Measurements from ENCODE around the gene SHMT1.

SHMT1 gene

GRCh38 chr17:18324140-18325050 lies 39.0 kb downstream of the SHMT1 start:
- H3K27ac Mint-ChIP-seq, result no peak overlapping the region
- no peak overlapping the region for H3K4me3 Mint-ChIP-seq
- H3K9me3 Mint-ChIP-seq, result no peaks in the 10 kb centered on the region
- peaks cover 32% of the 10 kb centered on the region for H3K4me1 Mint-ChIP-seq (ENCODE audit: low read depth)
- H3K36me3 Mint-ChIP-seq (ENCODE audit: low read depth), result peaks cover 28% of the 10 kb centered on the region
- no peaks in the 10 kb centered on the region for H3K27me3 Mint-ChIP-seq

- Mint-ChIP-seq H3K4me1 (ENCODE audit: low read depth) (peaks cover 40% of the 10 kb centered on the region), H3K9me3 (no peaks in the 10 kb centered on the region), H3K36me3 (ENCODE audit: low read depth) (peaks cover 30% of the 10 kb centered on the region), H3K27ac (no peak overlapping the region), H3K27me3 (no peaks in the 10 kb centered on the region), H3K4me3 (no peak overlapping the region)
Measured at GRCh38 chr17:18323507-18324139, 39.7 kb downstream of the SHMT1 start.

GRCh38 chr17:18323007-18323406 lies 40.3 kb downstream of the SHMT1 start:
- H3K9me3 Mint-ChIP-seq, result no peaks in the 10 kb centered on the region
- H3K27me3 Mint-ChIP-seq, result no peaks in the 10 kb centered on the region
- peaks cover 46% of the 10 kb centered on the region for H3K4me1 Mint-ChIP-seq (ENCODE audit: low read depth)
- no peak overlapping the region for H3K27ac Mint-ChIP-seq
- H3K36me3 Mint-ChIP-seq (ENCODE audit: low read depth), result peaks cover 28% of the 10 kb centered on the region
- no peak overlapping the region for H3K4me3 Mint-ChIP-seq

GRCh38 chr17:18322522-18322921 lies 40.8 kb downstream of the SHMT1 start:
- H3K27ac Mint-ChIP-seq, result no peak overlapping the region
- peaks cover 25% of the 10 kb centered on the region for H3K36me3 Mint-ChIP-seq (ENCODE audit: low read depth)
- peaks cover 51% of the 10 kb centered on the region for H3K4me1 Mint-ChIP-seq (ENCODE audit: low read depth)
- H3K4me3 Mint-ChIP-seq, result no peak overlapping the region
- no peaks in the 10 kb centered on the region for H3K9me3 Mint-ChIP-seq
- H3K27me3 Mint-ChIP-seq, result no peaks in the 10 kb centered on the region

- peaks cover 58% of the 10 kb centered on the region for H3K4me1 Mint-ChIP-seq (ENCODE audit: low read depth)
- H3K9me3 Mint-ChIP-seq, result no peaks in the 10 kb centered on the region
- no peak overlapping the region for H3K4me3 Mint-ChIP-seq
- H3K27me3 Mint-ChIP-seq, result no peaks in the 10 kb centered on the region
- peak overlapping the region; percentile 1 for H3K27ac Mint-ChIP-seq
- H3K36me3 Mint-ChIP-seq (ENCODE audit: low read depth), result peaks cover 26% of the 10 kb centered on the region
Measured at GRCh38 chr17:18321309-18321708, 42.0 kb downstream of the SHMT1 start.

- no peaks in the 10 kb centered on the region for H3K27me3 Mint-ChIP-seq
- no peaks in the 10 kb centered on the region for H3K9me3 Mint-ChIP-seq
- peaks cover 26% of the 10 kb centered on the region for H3K36me3 Mint-ChIP-seq (ENCODE audit: low read depth)
- H3K27ac Mint-ChIP-seq, result no peak overlapping the region
- no peak overlapping the region for H3K4me3 Mint-ChIP-seq
- H3K4me1 Mint-ChIP-seq (ENCODE audit: low read depth), result peaks cover 60% of the 10 kb centered on the region
Measured at GRCh38 chr17:18320301-18320700, 43.0 kb downstream of the SHMT1 start.

GRCh38 chr17:18319604-18320256 lies 43.6 kb downstream of the SHMT1 start:
- H3K27ac Mint-ChIP-seq, result no peak overlapping the region
- no peaks in the 10 kb centered on the region for H3K27me3 Mint-ChIP-seq
- H3K4me1 Mint-ChIP-seq (ENCODE audit: low read depth), result peaks cover 54% of the 10 kb centered on the region
- H3K36me3 Mint-ChIP-seq (ENCODE audit: low read depth), result peaks cover 21% of the 10 kb centered on the region
- no peaks in the 10 kb centered on the region for H3K9me3 Mint-ChIP-seq
- H3K4me3 Mint-ChIP-seq, result no peak overlapping the region

GRCh38 chr17:18318771-18319450 lies 44.4 kb downstream of the SHMT1 start:
- Mint-ChIP-seq H3K27me3 (no peaks in the 10 kb centered on the region), H3K36me3 (ENCODE audit: low read depth) (peaks cover 23% of the 10 kb centered on the region), H3K9me3 (no peaks in the 10 kb centered on the region), H3K4me1 (ENCODE audit: low read depth) (peaks cover 57% of the 10 kb centered on the region), H3K27ac (no peak overlapping the region), H3K4me3 (peak overlapping the region; percentile 10)

GRCh38 chr17:18318117-18318516 lies 45.2 kb downstream of the SHMT1 start:
- Mint-ChIP-seq H3K4me1 (ENCODE audit: low read depth) (peaks cover 65% of the 10 kb centered on the region), H3K4me3 (peak overlapping the region; percentile 37), H3K27ac (no peak overlapping the region), H3K36me3 (ENCODE audit: low read depth) (peaks cover 31% of the 10 kb centered on the region), H3K9me3 (no peaks in the 10 kb centered on the region), H3K27me3 (no peaks in the 10 kb centered on the region)

- Mint-ChIP-seq H3K4me1 (ENCODE audit: low read depth) (peaks cover 82% of the 10 kb centered on the region), H3K36me3 (ENCODE audit: low read depth) (peaks cover 48% of the 10 kb centered on the region), H3K9me3 (no peaks in the 10 kb centered on the region), H3K4me3 (peak overlapping the region; percentile 99), H3K27me3 (no peaks in the 10 kb centered on the region), H3K27ac (peak overlapping the region; percentile 98)
Measured at GRCh38 chr17:18315961-18316360, 47.4 kb downstream of the SHMT1 start.

GRCh38 chr17:18315562-18315922 lies 47.8 kb downstream of the SHMT1 start:
- Mint-ChIP-seq H3K27ac (peak overlapping the region; percentile 98), H3K4me1 (ENCODE audit: low read depth) (peaks cover 81% of the 10 kb centered on the region), H3K4me3 (peak overlapping the region; percentile 99), H3K9me3 (no peaks in the 10 kb centered on the region), H3K36me3 (ENCODE audit: low read depth) (peaks cover 51% of the 10 kb centered on the region), H3K27me3 (no peaks in the 10 kb centered on the region)

GRCh38 chr17:18314731-18315561 lies 48.4 kb downstream of the SHMT1 start, which contains the start of the genes SMCR8 and TOP3A:
TSS of gene SMCR8 (plus strand) at chr17:18315293. CDS start at chr17:18315790, 497 bp downstream.
TSS of gene TOP3A (minus strand) at chr17:18314994. CDS start at chr17:18314778, 216 bp downstream.
- peaks cover 57% of the 10 kb centered on the region for H3K36me3 Mint-ChIP-seq (ENCODE audit: low read depth)
- peaks cover 80% of the 10 kb centered on the region for H3K4me1 Mint-ChIP-seq (ENCODE audit: low read depth)
- no peaks in the 10 kb centered on the region for H3K27me3 Mint-ChIP-seq
- H3K4me3 Mint-ChIP-seq, result peak within 1 kb of the TSS; percentile 99
- H3K9me3 Mint-ChIP-seq, result no peaks in the 10 kb centered on the region
- H3K27ac Mint-ChIP-seq, result peak within 1 kb of the TSS; percentile 98

- peak overlapping the region; percentile 99 for H3K4me3 Mint-ChIP-seq
- no peaks in the 10 kb centered on the region for H3K27me3 Mint-ChIP-seq
- peak overlapping the region; percentile 98 for H3K27ac Mint-ChIP-seq
- no peaks in the 10 kb centered on the region for H3K9me3 Mint-ChIP-seq
- H3K4me1 Mint-ChIP-seq (ENCODE audit: low read depth), result peaks cover 73% of the 10 kb centered on the region
- peaks cover 53% of the 10 kb centered on the region for H3K36me3 Mint-ChIP-seq (ENCODE audit: low read depth)
Measured at GRCh38 chr17:18314059-18314730, 49.2 kb downstream of the SHMT1 start.
